Osteoblast (primary cell): Measurements from ENCODE around the gene LRFN3. TPM values are rescaled to one million over a fixed set of nuclear protein-coding genes. Genes with fewer than 3 reads are reported as not detected.

ENCODE experiments used
- DNase-seq: peaks from one replicate; pipeline ENCODE4 v3.0.0; 2011; ENCODE audit warnings: low spot score, mixed read lengths; ENCODE audit not compliant: insufficient read length; ENCODE audit errors: missing footprints
- H2AFZ ChIP-seq: 2 replicates; pipeline ENCODE4 v1.6.0; 2011; ENCODE audit warnings: mild to moderate bottlenecking, low read length
- H3K27ac ChIP-seq: 2 replicates; pipeline ENCODE4 v1.5.1; 2011; ENCODE audit warnings: mild to moderate bottlenecking, low read depth, low read length, moderate library complexity
- H3K27me3 ChIP-seq: 2 replicates; pipeline ENCODE4 v1.6.0; 2012; ENCODE audit warnings: mild to moderate bottlenecking, control low read depth, inconsistent platforms, low read length, moderate library complexity; ENCODE audit not compliant: insufficient read depth
- H3K36me3 ChIP-seq: 2 replicates; pipeline ENCODE4 v1.5.1; 2011; ENCODE audit warnings: mild to moderate bottlenecking, low read length, control low read depth, moderate library complexity; ENCODE audit not compliant: insufficient read depth
- H3K4me1 ChIP-seq: 2 replicates; pipeline ENCODE4 v1.5.1; 2011; ENCODE audit warnings: mild to moderate bottlenecking, low read length, control low read depth, moderate library complexity; ENCODE audit not compliant: insufficient read depth
- H3K4me2 ChIP-seq: 2 replicates; pipeline ENCODE4 v1.6.0; 2011; ENCODE audit warnings: mild to moderate bottlenecking, low read length; ENCODE audit not compliant: insufficient read depth
- H3K4me3 ChIP-seq: fragments of 200-600 bp; sonication (generic); 3 replicates; pipeline ENCODE4 v1.5.1; 2012; ENCODE audit warnings: mild to moderate bottlenecking, low read length, inconsistent platforms; ENCODE audit not compliant: insufficient read depth
- H3K79me2 ChIP-seq: 2 replicates; pipeline ENCODE4 v1.6.0; 2012; ENCODE audit warnings: mild to moderate bottlenecking, low read length, control low read depth, inconsistent platforms; ENCODE audit not compliant: insufficient read depth
- H3K9me3 ChIP-seq: 2 replicates; pipeline ENCODE4 v1.5.1; 2011; ENCODE audit warnings: low read depth, low read length, control low read depth
- H4K20me1 ChIP-seq: 2 replicates; pipeline ENCODE4 v1.6.0; 2012; ENCODE audit warnings: mild to moderate bottlenecking, low read length, control low read depth; ENCODE audit not compliant: insufficient read depth
- CTCF ChIP-seq: IDR thresholded peaks from 2 replicates; pipeline ENCODE4 v1.5.1; 2011; ENCODE audit warnings: mild to moderate bottlenecking, low read depth, low read length, moderate library complexity; ENCODE audit errors: extremely low read depth
- total RNA-seq: library from RNA; depleted of rRNA; stranded (reverse); fragments of >200 nt; gene quantifications from 2 replicates; pipeline ENCODE4 v1.2.3, GENCODE V29; 2012

LRFN3 gene
- 4.4 and 6.9 TPM in 2 replicates for total RNA-seq

GRCh38 chr19:35935911-35936737, at the start of gene LRFN3:
Gene LRFN3, plus strand, starts transcription at chr19:35936374. Its CDS starts 3,052 bp downstream, at chr19:35939426.
- Histone ChIP-seq H3K79me2 (no peaks in the 10 kb centered on the region), H2AFZ (peak within 1 kb of the TSS; percentile 86), H3K9me3 (no peaks in the 10 kb centered on the region), H3K4me1 (peaks cover 24% of the 10 kb centered on the region), H3K36me3 (no peaks in the 10 kb centered on the region), H3K4me3 (peak within 1 kb of the TSS; percentile 74), H3K27me3 (no peaks in the 10 kb centered on the region), H4K20me1 (peaks cover 16% of the 10 kb centered on the region), H3K4me2 (peak within 1 kb of the TSS; percentile 92), H3K27ac (no peak within 1 kb of the TSS)
- DNase-seq, result peak; percentile 97
- no peak for TF ChIP-seq CTCF

GRCh38 chr19:35887197-35887596, 49.0 kb upstream of the LRFN3 start:
- no peak for TF ChIP-seq CTCF
- DNase-seq, result no peak
- Histone ChIP-seq H2AFZ (no peak overlapping the region), H3K4me2 (no peak overlapping the region), H3K79me2 (no peaks in the 10 kb centered on the region), H3K27ac (no peak overlapping the region), H3K9me3 (no peaks in the 10 kb centered on the region), H3K36me3 (peaks cover 35% of the 10 kb centered on the region), H3K4me1 (no peaks in the 10 kb centered on the region), H3K4me3 (no peak overlapping the region), H3K27me3 (no peaks in the 10 kb centered on the region), H4K20me1 (no peaks in the 10 kb centered on the region)

- Histone ChIP-seq H4K20me1 (no peaks in the 10 kb centered on the region), H3K4me2 (no peak overlapping the region), H3K4me1 (no peaks in the 10 kb centered on the region), H3K4me3 (no peak overlapping the region), H3K27me3 (no peaks in the 10 kb centered on the region), H2AFZ (no peak overlapping the region), H3K79me2 (no peaks in the 10 kb centered on the region), H3K9me3 (no peaks in the 10 kb centered on the region), H3K27ac (no peak overlapping the region), H3K36me3 (peaks cover 41% of the 10 kb centered on the region)
- no peak for TF ChIP-seq CTCF
- peak; percentile 26 for DNase-seq
These were observed 47.8 kb upstream of the LRFN3 start for GRCh38 chr19:35888398-35888797.

GRCh38 chr19:35889370-35890112, 46.6 kb upstream of the LRFN3 start:
- no peaks in the 10 kb centered on the region for H3K79me2 ChIP-seq
- H2AFZ ChIP-seq, result no peak overlapping the region
- peak; percentile 23 for DNase-seq
- no peaks in the 10 kb centered on the region for H3K9me3 ChIP-seq
- TF ChIP-seq CTCF, result no peak
- no peaks in the 10 kb centered on the region for H3K27me3 ChIP-seq
- H3K4me1 ChIP-seq, result no peaks in the 10 kb centered on the region
- no peaks in the 10 kb centered on the region for H4K20me1 ChIP-seq
- no peak overlapping the region for H3K4me3 ChIP-seq
- H3K27ac ChIP-seq, result no peak overlapping the region
- H3K4me2 ChIP-seq, result no peak overlapping the region
- peaks cover 49% of the 10 kb centered on the region for H3K36me3 ChIP-seq
